Stimulated activated CD4-positive, alpha-beta T cell treated with anti-CD3 and anti-CD28 coated beads, Interleukin-12 subunit alpha, Interleukin-12 subunit beta, amount 100 ng/mL, for 48 hours (primary cell): ENCODE results near the gene PLAAT2.
"Not testable (repeated sequence)": the region's sequence is repeated elsewhere in the genome, so short reads cannot be mapped to it uniquely, and the experiment has no call there.

Experiments used
- DNase-seq, 3 donors: peaks; one replicate each; pipeline ENCODE4 v3.0.0-alpha.2; 2020; ENCODE audit warnings: low read depth in 2 of 3, low spot score in 1 of 3

Gene PLAAT2

GRCh38 chr11:63563201-63564055 lies at the start of gene PLAAT2:
PLAAT2 (minus strand) TSS chr11:63563379; CDS start chr11:63563324, 55 bp downstream.
- no peak for DNase-seq

GRCh38 chr11:63612181-63612580 lies 49.0 kb upstream of the PLAAT2 start:
- no peak for DNase-seq

- no peak for DNase-seq
These were observed 48.2 kb upstream of the PLAAT2 start for GRCh38 chr11:63611395-63611747.

- no peak for DNase-seq
These were observed 47.6 kb upstream of the PLAAT2 start for GRCh38 chr11:63610604-63611394.

- DNase-seq: no peak
These were observed 46.9 kb upstream of the PLAAT2 start for GRCh38 chr11:63609971-63610580.

- no peak for DNase-seq
These were observed 46.4 kb upstream of the PLAAT2 start for GRCh38 chr11:63609536-63609935.

- no peak for DNase-seq
These were observed 45.5 kb upstream of the PLAAT2 start for GRCh38 chr11:63608353-63609345.

- no peak for DNase-seq
These were observed 40.0 kb upstream of the PLAAT2 start for GRCh38 chr11:63603180-63603518.

GRCh38 chr11:63602290-63603179 lies 39.4 kb upstream of the PLAAT2 start:
- not testable (repeated sequence) for DNase-seq

GRCh38 chr11:63599211-63600122 lies 36.3 kb upstream of the PLAAT2 start:
- no peak for DNase-seq

GRCh38 chr11:63598556-63598955 lies 35.4 kb upstream of the PLAAT2 start:
- no peak for DNase-seq

- no peak for DNase-seq
These were observed 32.1 kb upstream of the PLAAT2 start for GRCh38 chr11:63595296-63595695.

GRCh38 chr11:63592975-63593395 lies 29.8 kb upstream of the PLAAT2 start:
- no peak for DNase-seq

GRCh38 chr11:63590024-63590788 lies 27.0 kb upstream of the PLAAT2 start:
- DNase-seq: no peak

GRCh38 chr11:63589000-63589399 lies 25.8 kb upstream of the PLAAT2 start:
- DNase-seq: no peak

GRCh38 chr11:63586451-63587166 lies 23.4 kb upstream of the PLAAT2 start:
- no peak for DNase-seq

GRCh38 chr11:63583357-63583677 lies 20.1 kb upstream of the PLAAT2 start:
- DNase-seq: no peak
